8988T (cell line): Measurements from ENCODE around the gene GOLGA6L24.
"Not testable (repeated sequence)": the region's sequence is repeated elsewhere in the genome, so short reads cannot be mapped to it uniquely, and the experiment has no call there.

Experiments used
- DNase-seq: peaks from one replicate; pipeline ENCODE4 v3.0.0; 2011

GOLGA6L24 gene, protein sequence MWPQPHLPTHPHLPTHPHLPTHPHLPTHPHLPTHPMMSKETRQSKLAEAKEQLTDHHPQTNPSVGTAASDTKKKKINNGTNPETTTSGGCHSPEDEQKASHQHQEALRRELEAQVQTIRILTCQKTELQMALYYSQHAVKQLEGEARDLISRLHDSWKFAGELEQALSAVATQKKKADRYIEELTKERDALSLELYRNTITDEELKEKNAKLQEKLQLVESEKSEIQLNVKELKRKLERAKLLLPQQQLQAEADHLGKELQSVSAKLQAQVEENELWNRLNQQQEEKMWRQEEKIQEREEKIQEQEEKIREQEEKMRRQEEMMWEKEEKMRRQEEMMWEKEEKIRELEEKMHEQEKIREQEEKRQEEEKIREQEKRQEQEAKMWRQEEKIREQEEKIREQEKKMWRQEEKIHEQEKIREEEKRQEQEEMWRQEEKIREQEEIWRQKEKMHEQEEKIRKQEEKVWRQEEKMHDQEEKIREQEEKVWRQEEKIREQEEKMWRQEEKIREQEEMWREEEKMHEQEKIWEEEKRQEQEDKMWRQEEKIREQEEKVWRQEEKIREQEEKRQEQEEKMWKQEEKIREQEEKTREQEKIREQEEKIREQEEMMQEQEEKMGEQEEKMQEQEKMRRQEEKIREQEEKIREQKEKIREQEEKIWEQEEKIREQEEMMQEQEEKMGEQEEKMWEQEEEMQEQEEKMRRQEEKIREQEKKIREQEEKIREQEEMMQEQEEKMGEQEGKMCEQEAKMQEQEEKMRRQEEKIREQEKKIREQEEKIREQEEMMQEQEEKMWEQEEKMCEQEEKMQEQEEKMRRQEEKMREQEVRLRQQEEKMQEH

DNA sequence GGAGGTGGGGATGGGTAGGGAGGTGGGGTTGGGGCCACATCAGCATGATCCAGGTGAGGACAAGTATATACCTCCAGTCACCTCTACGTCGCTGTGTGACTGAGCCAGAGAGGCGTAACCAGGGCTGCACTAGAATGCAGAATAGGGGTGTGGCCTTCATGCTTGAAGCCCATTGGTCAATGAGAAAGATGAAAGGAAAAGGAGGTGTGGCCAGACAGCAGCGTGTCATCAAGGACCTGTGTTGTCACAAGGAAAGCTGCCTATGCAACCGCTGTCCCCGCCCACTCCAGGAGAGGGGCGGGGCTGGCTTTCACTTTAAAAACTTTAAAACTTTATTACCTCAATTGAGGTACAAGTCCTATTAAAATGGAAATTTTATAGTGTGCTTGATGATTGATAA lies at the start of gene GOLGA6L24:
Gene GOLGA6L24 (minus strand): TSS at position 101 of the 400 bp plus-strand sequence. CDS start 61 bp downstream, at position 40.
- DNase-seq: not testable (repeated sequence)

DNA sequence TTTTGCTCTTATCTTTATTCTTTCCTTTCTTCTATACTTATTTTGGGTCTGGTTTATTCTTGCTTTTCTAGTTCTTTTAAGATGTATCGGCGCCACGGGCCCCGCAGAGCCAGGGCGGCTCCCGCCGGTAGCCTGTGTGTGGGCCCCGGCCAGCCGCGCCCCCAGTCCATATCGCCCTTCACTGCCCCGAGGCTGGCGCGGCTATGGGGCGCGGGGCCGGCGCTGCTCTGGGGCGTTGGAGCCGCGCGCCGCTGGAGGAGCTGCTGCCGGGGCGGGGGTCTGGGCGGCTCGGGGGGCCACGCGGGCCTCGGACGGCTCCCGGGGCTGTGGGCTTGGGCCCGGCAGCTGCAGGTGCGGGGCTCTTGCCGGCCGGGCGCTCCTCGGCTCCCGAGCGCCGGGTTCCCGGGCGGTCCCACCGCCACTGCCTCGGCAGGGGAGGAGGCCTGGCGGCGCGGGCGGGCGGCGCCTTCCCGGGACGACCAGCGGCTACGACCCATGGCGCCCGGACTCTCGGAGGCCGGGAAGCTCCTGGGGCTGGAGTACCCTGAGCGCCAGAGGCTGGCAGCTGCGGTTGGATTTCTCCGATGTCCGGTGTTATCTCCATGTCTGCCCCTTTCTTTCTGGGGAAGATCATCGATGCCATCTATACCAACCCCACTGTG lies 45.0 kb upstream of the GOLGA6L24 start:
- DNase-seq: not testable (repeated sequence)

DNA sequence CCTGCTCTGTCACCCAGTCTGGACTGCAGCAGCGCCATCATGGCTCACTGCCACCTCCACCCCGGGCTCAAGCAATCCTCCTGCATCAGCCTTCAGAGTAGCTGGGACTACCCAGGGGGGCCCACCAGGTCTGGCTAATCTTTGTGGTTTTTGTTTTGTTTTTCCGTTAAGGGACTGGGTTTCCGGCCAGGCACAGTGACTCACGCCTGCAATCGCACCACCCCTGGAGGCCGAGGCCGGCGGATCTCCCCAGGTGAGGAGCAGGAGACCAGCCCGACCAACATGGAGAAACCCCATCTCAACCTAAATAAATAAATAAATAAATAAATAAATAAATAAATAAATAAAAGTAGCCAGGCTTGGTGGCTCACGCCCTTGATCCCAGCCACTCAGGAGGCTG lies 38.1 kb upstream of the GOLGA6L24 start:
- DNase-seq: not testable (repeated sequence)

DNA sequence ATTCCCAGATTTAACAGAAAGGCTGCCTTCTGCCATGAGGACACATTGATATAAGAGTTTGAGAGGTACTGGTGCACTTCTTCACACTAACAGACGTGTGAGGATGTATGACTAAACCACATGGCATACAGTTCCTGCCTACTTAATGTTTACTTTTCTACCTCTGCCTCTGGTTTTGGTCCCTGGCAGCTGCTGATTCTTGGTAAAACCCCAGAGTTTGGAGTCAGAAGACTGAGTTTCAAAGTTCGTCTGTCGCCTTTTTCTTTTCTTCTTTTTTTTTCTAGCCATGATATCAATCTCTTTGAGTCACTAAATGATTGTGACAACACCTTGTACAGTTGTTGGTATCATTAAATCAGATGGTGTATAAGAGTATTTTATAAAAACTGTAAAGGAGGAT lies 22.2 kb upstream of the GOLGA6L24 start:
- DNase-seq: not testable (repeated sequence)

DNA sequence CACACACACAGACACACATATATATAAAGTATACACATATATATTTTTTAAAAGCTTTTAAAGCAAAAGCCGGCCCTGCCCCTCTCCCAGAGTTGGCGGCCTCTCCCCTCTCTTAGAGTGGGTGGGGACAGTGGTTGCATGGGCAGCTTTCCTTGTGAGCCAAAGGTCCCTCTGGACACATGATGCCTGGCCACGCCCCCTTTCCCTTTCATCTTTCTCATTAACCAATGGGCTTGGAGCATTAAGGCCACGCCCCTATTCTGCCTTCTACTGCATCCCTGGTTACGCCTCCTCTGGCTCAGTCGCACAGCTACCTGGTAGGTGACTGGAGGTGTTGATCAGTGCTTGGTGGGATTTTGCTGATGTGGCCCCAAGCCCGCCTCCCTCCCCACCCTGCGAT lies 20.5 kb upstream of the GOLGA6L24 start, which contains the start of gene GOLGA8F:
Gene GOLGA8F (plus strand): TSS at position 301 of the 400 bp plus-strand sequence. CDS start 98 bp downstream, at position 399.
- DNase-seq: not testable (repeated sequence)

DNA sequence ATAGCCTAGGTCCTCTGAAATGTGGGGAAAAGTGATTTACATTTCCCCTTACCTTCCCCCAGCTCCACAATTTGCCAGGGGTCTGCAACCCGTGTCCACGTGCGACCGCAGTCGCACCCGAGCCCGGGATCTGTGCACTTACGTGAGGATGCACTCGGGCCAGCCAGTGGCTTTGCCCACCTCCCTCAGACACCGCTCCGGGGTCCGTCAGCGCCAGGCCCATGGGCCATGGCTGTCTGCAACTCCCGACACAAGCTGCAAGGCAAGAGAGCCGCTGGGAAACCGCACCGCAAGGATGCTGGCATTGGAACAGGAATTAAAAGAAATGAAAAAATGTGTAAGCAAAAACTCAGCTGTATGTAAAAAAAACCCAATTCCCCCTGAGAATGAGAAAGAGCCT lies 7.6 kb upstream of the GOLGA6L24 start:
- not testable (repeated sequence) for DNase-seq

DNA sequence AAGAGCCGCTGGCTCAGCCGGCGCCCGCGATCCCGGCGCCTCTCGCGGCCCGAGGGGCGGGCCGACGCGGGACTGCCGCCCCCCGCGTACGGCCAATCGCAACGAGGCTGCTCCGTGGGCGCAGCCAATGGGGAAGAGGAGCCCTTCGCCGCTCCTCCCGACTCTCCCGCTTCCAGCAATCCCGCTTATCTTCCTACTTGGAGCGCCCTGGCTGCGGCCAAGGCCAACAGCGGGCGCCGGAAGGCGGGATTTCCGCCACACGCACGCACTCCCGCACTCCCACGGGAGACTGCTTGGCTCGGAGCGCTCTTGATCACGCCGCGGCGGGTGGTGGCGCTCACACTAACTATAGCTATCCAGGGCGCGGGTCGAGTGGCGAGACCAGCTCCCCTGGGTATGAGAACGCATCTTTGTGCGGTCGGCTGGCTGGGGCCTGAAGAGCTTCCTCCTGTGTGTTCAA lies 35.7 kb downstream of the GOLGA6L24 start, which contains the start of gene HERC2:
Gene HERC2 (minus strand): TSS at position 51 of the 460 bp plus-strand sequence. CDS start 746 bp downstream, outside the sequence.
- DNase-seq: not testable (repeated sequence)

- not testable (repeated sequence) for DNase-seq
These were observed 36.4 kb downstream of the GOLGA6L24 start for GRCh38 chr15:28321358-28322078.

DNA sequence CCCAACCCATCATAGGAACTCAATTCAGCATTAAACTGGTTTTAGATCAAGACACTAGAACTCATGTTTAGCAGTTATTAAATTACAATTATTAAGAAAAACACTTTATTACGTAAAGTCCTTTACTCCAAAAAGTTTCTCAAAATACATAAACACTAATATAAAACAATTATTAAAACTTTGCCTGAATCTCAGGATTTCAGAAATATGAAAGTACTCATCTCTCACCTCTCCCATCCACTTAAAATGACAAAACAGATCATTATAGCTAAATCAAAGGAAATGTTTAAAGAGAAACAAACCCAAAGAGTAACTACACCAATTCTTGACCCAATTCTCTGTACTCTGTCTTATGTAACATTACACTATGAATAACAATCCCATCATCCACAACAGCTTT lies 38.2 kb downstream of the GOLGA6L24 start:
- not testable (repeated sequence) for DNase-seq

DNA sequence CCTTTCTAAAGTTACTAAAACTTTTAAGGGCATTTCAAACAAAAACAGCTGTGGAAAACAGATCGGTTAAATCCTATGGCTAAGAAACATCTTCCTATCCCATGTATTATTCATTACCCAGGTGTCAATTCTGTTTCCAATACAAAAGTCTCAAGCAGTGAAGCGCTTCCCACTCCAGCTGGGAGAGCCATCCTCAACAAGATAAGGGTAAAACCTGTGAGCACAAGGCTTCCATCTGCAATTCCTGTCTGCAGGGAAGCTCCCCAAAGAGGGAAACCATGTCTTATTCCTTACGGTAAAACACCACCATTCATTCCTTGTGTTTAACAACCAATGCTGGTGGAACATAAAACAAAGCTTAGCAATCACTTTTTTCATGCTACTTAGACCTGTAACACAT lies 39.1 kb downstream of the GOLGA6L24 start:
- not testable (repeated sequence) for DNase-seq

DNA sequence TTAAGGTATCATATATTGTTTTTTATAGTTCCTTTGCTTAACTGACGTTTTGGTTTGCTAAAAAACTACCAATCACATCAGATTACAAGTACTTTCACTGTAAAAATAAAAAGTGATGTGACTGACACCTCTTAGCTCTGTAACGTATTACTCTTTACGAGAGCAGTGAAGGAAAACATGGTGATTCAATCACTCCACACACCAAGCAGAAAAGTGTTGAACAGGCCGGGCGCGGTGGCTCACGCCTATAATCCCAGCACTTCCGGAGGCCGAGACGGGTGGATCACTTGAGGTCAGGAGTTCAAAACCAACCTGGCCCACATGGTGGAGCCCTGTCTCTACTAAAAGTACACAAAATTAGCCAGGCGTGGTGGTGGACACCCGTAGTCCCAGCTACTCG lies 39.8 kb downstream of the GOLGA6L24 start:
- not testable (repeated sequence) for DNase-seq

DNA sequence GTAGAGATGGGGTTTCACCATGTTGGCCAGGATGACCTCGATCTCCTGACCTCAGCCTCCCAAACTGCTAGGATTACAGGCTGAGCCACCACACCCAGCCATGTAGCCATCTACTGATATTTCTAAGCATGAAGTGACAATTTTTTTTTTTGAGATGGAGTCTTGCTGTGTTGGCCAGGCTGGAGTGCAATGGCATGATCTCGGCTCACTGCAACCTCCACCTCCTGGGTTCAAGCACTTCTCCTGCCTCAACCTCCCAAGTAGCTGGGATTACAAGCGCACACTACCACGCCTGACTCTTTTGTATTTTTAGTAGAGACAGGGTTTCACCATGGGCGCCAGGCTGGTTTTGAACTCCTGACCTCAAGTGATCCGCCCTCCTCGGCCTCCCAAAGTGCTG lies 40.9 kb downstream of the GOLGA6L24 start:
- DNase-seq: not testable (repeated sequence)

- not testable (repeated sequence) for DNase-seq
These were observed 47.4 kb downstream of the GOLGA6L24 start for GRCh38 chr15:28310454-28310853.

DNA sequence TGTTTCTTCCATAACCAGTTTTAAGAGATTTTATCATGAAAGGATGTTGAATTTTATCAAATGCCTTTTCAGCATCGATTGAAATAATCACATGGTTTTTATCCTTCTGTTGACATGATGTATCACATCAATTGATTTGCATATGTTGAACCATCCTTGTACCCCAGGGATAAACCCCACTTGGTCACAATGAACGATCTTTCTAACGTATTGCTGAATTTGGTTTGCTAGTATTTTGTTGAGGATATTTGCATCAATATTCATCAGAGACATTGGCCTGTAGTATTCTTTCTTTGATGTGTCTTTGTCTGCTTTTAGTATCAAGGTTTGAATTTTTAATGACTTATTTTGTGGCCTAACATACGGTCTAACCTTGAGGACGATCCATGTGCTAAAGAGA lies 49.2 kb downstream of the GOLGA6L24 start:
- DNase-seq: not testable (repeated sequence)
